ENCODE results near the gene MAN2B2.
A peak's percentile ranks its signal among the peaks of the same experiment; 100 is the strongest.
"Not testable (repeated sequence)": the region's sequence is repeated elsewhere in the genome, so short reads cannot be mapped to it uniquely, and the experiment has no call there.

The MAN2B2 gene

GRCh38 chr4:6619116-6619465 lies 44.1 kb downstream of the MAN2B2 start:
- no peak for DNase-seq

DNA sequence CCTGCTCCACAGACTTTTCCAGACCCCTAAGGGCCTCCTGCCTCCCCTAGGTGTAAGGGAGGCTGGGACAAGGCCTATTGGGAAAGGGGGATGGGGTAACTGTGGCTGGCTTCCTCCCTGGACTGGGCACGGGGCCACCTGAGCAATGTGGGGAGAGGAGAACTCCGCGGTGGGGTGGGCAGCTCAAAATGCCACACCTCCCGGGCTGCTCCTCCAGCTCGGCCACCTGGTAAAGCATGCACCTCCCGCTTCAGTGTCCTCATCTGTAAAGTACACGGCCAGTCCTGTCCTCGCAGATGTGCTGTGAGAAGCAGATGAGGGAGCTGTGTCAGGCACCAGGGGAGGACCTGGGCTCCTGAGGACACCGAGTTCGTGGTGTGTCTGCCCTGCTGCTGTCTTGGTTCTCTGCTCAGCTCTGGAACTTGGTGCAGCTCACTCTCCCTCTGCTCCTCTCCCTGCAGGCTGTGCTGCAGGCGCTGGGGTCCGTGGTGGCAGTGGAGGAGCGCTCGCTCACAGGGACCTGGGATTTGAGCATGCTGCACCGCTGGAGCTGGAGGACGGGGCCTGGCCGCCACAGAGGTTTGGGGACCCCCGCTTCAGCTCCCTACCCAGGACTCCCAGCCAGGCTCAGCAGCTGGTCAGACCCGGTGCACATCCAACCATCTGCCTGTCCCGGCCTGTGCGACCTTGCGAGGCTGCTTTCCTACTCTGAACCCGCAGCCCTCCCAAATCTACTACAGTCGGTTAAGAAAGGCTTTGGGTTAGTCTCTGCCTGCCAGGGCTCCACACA lies 44.7 kb downstream of the MAN2B2 start:
- DNase-seq = no peak

DNA sequence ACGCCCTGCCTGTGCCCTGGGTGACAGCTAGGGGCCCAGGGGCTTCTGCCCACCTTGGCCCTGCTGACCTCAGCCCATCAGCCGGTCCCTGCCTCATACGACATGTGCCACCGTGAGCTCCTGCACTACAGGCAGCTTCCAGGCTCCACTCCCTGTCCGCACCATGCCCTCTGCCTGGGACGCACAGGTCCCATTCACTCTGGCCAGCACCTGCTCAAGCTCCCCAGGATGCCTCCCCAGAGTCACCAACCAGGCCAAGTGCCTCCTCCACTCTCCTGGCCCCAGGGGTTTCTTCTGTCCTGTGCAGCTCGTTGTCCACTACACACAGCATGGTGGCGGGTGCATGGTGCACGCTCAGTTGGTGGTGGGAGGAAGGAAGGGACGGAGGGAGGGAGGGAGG lies 45.3 kb downstream of the MAN2B2 start:
- no peak for DNase-seq

- no peak for DNase-seq
These were observed 46.0 kb downstream of the MAN2B2 start for GRCh38 chr4:6620891-6621555.

GRCh38 chr4:6621556-6621927 lies 46.6 kb downstream of the MAN2B2 start:
- DNase-seq = no peak

DNA sequence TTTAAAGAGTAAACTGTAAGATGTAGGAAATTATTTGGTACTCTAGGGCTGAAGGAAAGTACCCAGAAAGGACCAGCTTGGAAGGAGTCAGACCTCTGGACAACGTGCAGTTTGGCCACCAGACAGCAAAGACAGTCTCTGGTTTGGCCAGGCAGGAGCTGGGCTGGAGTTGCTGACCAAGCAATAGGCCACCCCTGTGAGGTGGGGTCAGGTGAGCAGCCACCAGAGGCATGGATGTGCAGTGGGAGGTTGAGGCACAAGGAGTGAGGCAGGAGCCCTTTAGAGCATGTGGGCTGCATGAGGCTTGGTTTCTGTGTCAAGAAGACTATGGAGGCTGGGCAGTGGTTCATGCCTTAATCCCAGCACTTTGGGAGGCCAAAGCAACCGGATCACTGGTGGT lies 47.8 kb downstream of the MAN2B2 start:
- no peak for DNase-seq

GRCh38 chr4:6625256-6625655 lies 50.3 kb downstream of the MAN2B2 start:
- no peak for DNase-seq

GRCh38 chr4:6626066-6626465 lies 51.1 kb downstream of the MAN2B2 start:
- no peak for DNase-seq

DNA sequence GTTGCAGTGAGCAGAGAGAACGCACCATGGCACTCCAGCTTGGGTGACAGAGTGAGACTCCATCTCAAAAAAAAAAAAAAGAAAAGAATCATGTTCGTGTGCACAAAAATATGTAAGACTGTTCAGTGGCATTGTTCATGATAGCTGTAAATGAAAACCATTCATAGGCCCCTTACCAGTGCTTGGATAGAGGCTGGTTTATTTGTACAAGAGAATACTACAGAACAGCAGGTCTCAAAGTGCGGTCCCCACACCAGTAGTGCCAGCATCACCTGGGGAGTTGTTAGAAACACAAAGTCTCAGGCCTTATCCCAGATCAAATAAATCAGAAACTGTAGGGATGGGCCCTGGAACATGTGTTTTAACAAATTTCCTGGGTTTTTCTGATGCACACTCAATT lies 52.8 kb downstream of the MAN2B2 start:
- DNase-seq = no peak

DNA sequence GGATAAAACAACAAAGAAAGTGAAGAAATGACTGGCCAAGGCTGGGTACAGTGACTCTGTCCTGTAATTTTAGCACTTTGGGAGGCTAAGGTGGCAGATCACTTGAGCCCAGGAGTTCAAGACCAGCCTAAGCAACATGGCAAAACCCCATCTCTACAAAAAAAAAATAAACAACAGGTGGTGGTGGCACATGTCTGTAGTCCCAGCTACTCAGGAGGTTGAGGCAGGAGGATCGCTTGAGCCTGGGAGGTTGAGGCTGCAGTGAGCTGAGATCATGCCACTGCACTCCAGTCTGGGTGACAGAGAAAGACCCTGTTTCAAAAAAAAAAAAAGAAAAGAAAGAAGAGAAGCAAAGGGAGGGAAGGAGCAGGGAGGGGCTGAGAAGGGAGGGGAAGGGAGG lies 53.5 kb downstream of the MAN2B2 start:
- not testable (repeated sequence) for DNase-seq

DNA sequence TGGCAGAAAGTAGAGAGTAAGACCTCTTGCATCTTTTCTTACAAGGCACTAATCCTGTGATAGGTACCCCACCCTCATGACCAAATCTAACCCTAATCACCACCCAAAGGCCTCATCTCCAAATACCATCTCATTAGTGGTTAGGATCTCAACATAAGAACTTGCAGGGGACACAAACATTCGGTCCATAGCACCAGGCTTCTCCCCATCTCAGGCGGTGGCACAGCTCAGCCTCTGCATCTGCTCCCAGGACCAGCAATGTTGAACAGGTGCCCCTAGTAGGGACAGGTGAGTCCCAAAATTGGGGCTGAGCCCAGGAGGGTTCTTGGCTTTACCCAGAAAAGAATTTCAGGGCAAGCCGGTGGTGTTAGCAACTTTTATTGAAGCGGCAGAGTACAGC lies 57.1 kb downstream of the MAN2B2 start:
- DNase-seq = no peak

GRCh38 chr4:6633091-6633906 lies 58.3 kb downstream of the MAN2B2 start:
- no peak for DNase-seq

GRCh38 chr4:6634746-6635145 lies 59.8 kb downstream of the MAN2B2 start:
- no peak for DNase-seq

GRCh38 chr4:6639137-6639680 lies 64.2 kb downstream of the MAN2B2 start:
- no peak for DNase-seq

DNA sequence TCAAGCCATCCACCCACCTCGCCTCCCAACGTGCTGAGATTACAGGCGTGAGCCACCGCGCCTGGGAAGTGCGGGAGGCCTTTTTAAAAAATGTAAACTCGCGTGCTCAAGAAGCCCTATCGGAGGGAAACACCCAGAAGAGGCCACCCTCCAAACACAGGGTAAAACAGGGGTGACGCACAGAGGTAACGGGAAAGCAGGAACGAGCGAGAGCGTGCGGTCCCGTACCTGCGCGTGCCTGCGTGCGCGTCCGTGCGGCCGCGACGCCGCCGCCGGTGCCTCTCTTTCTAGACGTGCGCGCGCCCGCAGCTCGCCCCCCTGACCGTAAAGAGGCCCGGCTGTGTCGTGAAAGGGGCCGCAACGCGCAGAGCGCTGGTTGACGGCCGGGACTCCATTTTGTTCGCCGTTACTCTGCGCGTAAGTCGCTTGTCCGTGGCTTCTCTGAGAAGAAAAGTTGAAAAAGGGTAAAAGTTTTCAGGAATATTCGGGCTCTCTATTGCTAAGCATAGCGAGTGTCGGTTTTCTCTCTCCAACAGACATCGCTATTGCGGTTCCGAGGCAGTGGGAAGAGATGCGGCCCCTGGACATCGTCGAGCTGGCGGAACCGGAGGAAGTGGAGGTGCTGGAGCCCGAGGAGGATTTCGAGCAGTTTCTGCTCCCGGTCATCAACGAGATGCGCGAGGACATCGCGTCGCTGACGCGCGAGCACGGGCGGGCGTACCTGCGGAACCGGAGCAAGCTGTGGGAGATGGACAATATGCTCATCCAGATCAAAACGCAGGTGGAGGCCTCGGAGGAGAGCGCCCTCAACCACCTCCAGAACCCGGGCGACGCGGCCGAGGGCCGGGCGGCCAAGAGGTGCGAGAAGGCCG lies 65.5 kb downstream of the MAN2B2 start, which contains the start of gene MRFAP1:
MRFAP1 (plus strand) TSS at position 394 of the 872 bp plus-strand sequence; CDS start at position 572, 178 bp downstream.
- peak; percentile 94 for DNase-seq

DNA sequence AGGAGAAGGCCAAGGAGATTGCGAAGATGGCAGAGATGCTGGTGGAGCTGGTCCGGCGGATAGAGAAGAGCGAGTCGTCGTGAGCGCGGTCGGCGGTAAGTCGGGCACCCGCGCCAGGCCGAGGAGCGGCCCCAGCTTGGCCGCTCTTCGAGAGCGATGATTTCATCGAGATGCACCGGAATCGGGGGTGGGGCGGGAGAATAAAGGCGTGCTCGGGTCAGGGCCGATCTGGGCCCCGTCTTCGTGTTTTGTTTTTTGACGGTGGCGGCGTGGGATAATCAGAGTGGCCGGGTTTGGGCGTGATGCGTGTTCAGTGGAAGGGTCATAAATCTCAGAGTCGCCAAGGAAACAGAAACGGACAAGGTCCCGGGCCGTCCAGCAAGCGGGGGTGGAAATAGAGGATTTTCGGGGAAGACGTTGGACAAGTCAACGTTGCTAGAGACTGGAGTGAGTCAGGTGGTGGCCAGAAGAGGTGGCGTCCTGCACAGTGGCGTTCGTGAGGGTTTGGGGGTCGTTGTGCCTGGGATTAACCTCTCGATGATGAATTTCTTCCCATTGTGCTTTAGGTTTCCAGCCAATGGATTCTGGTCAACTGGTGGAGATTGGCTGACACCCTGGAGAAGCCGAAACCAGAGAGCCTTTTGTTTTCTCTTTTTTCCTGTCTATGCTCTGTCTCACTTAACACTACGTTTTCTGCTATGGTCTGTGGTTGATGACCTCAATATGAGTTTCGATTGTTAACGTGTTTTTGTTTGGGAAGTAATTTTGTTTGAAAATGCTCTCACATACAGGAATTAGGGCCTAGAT lies 66.4 kb downstream of the MAN2B2 start:
- DNase-seq = peak; percentile 50

DNA sequence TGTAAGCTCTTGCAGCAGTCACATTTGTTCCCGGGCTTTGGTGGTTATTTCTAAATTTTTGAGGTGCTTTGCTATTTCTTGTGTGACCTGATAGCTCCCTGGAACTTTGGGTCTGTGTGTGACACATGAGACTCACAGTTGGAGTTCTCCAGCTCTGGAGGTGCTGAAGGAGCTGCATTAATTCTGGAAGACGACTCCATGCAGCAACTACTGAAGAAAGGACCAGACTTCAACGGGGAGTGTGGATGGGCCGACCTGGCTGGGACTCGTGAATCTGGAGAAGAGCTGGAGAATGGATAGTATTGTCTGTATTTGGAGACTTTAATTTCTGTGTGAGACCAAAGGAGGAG lies 67.0 kb downstream of the MAN2B2 start:
- no peak for DNase-seq

DNA sequence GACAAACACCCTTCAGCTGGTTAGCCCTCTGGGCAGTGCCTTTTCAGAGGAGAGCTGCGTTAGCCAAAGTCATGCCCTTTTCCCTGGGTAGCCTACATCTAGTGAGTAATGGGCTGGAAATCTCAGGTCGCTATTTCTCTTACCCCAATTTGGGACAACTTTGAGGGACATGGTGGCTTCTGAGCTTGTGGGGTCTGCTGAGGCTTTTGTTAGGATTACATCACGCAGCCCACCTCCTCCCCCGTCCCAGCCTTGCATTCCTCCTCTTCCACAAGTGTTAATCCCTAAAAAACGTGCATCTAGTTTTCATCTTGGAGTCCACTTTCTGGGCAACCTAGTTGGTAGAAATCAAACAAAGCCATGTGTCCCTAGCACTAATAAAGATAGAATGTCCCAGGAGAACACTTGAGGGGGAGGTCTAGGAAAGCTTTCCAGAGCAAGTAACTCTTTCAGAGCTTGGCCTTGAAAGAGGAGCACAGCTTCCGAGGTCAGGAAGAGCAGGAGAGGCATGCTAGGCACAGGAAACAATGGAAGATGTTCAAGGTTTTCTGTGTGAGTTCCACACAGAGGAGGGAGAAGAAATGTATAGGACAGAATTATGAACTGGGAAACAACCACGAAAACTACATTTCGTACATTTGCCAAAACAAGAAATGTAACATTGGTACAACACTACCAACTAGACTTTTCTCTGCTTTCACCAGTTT lies 68.3 kb downstream of the MAN2B2 start:
- no peak for DNase-seq

- no peak for DNase-seq
These were observed 70.0 kb downstream of the MAN2B2 start for GRCh38 chr4:6644792-6645530.

DNA sequence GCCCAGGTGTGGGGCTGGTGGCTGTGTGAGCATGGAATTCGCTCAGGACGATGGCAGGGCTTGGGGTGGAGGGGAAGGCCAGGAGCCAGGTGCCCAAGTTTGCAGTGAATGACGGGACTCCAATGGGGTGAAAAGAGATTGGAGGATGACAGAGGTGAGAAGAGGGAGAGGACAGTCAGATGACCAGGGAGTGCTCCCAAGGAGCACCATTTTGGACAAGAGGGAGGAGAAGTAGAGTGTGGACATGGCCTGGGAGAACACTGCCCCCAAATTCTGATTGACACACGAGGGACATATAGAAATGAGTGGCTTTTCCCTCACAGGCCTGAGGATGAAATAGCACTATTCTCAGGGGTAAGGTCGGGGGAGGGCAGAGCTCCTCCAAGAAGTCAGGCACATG lies 72.2 kb downstream of the MAN2B2 start:
- DNase-seq = no peak

Measured in activated CD8-positive, alpha-beta memory T cell treated with anti-CD3 and anti-CD28 coated beads, Interleukin-2, amount 50 U/mL, for 4 hours (primary cell).